ENCODE data around the gene TEKT2.

TEKT2 gene

GRCh38 chr1:36107394-36107793 is 23.5 kb downstream of the TEKT2 start:
- no peak for DNase-seq

- no peak for DNase-seq
Observed at GRCh38 chr1:36108314-36108713, 24.4 kb downstream of the TEKT2 start.

- peak; percentile 94 for DNase-seq
Observed at GRCh38 chr1:36109041-36109679, 25.3 kb downstream of the TEKT2 start.

- DNase-seq: no peak
Observed at GRCh38 chr1:36111151-36111550, 27.3 kb downstream of the TEKT2 start.

- DNase-seq: no peak
Observed at GRCh38 chr1:36112823-36113222, 28.9 kb downstream of the TEKT2 start.

GRCh38 chr1:36114371-36114770 is 30.5 kb downstream of the TEKT2 start:
- no peak for DNase-seq

GRCh38 chr1:36115200-36115669 is 31.3 kb downstream of the TEKT2 start:
- DNase-seq: no peak

- DNase-seq: peak; percentile 81
Observed at GRCh38 chr1:36115931-36116330, 32.0 kb downstream of the TEKT2 start.

GRCh38 chr1:36116901-36117300 is 33.0 kb downstream of the TEKT2 start:
- DNase-seq: no peak

GRCh38 chr1:36118447-36119204 is 34.7 kb downstream of the TEKT2 start:
- DNase-seq: peak; percentile 37

GRCh38 chr1:36119456-36119855 is 35.6 kb downstream of the TEKT2 start:
- peak; percentile 81 for DNase-seq

GRCh38 chr1:36122062-36123030 is 38.5 kb downstream of the TEKT2 start:
- no peak for DNase-seq

GRCh38 chr1:36123356-36123755 is 39.5 kb downstream of the TEKT2 start:
- DNase-seq: no peak

- DNase-seq: no peak
Observed at GRCh38 chr1:36124404-36125128, 40.7 kb downstream of the TEKT2 start.

- no peak for DNase-seq
Observed at GRCh38 chr1:36125129-36125991, 41.5 kb downstream of the TEKT2 start, which contains the start of gene COL8A2. TSS of gene COL8A2 (minus strand) at chr1:36125222. CDS start at chr1:36100242, 24,980 bp downstream.

GRCh38 chr1:36126005-36126716 is 42.3 kb downstream of the TEKT2 start:
- DNase-seq: no peak

- DNase-seq: no peak
Observed at GRCh38 chr1:36126797-36127500, 43.1 kb downstream of the TEKT2 start.

- DNase-seq: no peak
Observed at GRCh38 chr1:36128126-36128904, 44.4 kb downstream of the TEKT2 start.

- no peak for DNase-seq
Observed at GRCh38 chr1:36128905-36129206, 45.0 kb downstream of the TEKT2 start.
